ENCODE results near the gene CAMSAP2. TPM values are rescaled to one million over a fixed set of nuclear protein-coding genes. Genes with fewer than 3 reads are reported as not detected.

The CAMSAP2 gene
- total and polyA plus RNA-seq, 8 donors: 2.7 to 10.3 (median 4.4) TPM

- H3K27ac ChIP-seq: no peak overlapping the region
- ATAC-seq (no peak), FAIRE-seq (no peak), DNase-seq (no peak)
- intact Hi-C loops (cut with DNase I): no loop called here
- no peak for TF ChIP-seq CTCF (IDR thresholded peaks at IDR 0.05)
- WGBS, 2 donors: 83 to 90% methylated on average over 6 of the region's 6 CpGs
- H3K4me1 ChIP-seq: peaks cover 0 to 4% (median 0%) of the 10 kb centered on the region in 3 donors
- no peaks in the 10 kb centered on the region for H3K36me3 ChIP-seq
- no peaks in the 10 kb centered on the region for H3K9me3 ChIP-seq
- H3K4me3 ChIP-seq: no peak overlapping the region
- peaks cover 0 to 20% (median 2%) of the 10 kb centered on the region in 4 donors for H3K27me3 ChIP-seq
Measured at GRCh38 chr1:200874694-200875093, 136.0 kb downstream of the CAMSAP2 start.

GRCh38 chr1:200875416-200875815 is 136.7 kb downstream of the CAMSAP2 start:
- DNase-seq: no peak
- TF ChIP-seq CTCF (IDR thresholded peaks at IDR 0.05): no peak
- Histone ChIP-seq H3K27me3 (peaks cover 0 to 20% (median 2%) of the 10 kb centered on the region in 4 donors), H3K36me3 (no peaks in the 10 kb centered on the region), H3K4me3 (no peak overlapping the region), H3K9me3 (no peaks in the 10 kb centered on the region), H3K27ac (no peak overlapping the region), H3K4me1 (peaks cover 0 to 4% (median 0%) of the 10 kb centered on the region in 3 donors)
- intact Hi-C loops (cut with DNase I): no loop called here
- 74 to 88% methylated on average over 5 of the region's 5 CpGs for WGBS, 2 donors
- FAIRE-seq: no peak
- no peak for ATAC-seq

- no peak for DNase-seq
Measured at GRCh38 chr1:200877010-200877409, 138.3 kb downstream of the CAMSAP2 start.

GRCh38 chr1:200877839-200878551 is 139.3 kb downstream of the CAMSAP2 start:
- no peak for TF ChIP-seq CTCF (IDR thresholded peaks at IDR 0.05)
- DNase-seq (no peak), ATAC-seq (no peak), FAIRE-seq (no peak)
- Histone ChIP-seq H3K36me3 (no peaks in the 10 kb centered on the region), H3K27me3 (peaks cover 0 to 14% (median under 1%) of the 10 kb centered on the region in 4 donors), H3K4me3 (no peak overlapping the region), H3K9me3 (no peaks in the 10 kb centered on the region), H3K4me1 (peaks cover 0 to 4% (median 0%) of the 10 kb centered on the region in 3 donors), H3K27ac (no peak overlapping the region)
- intact Hi-C loops (cut with DNase I): no loop called here
- 72 to 76% methylated on average over 6 of the region's 6 CpGs for WGBS, 2 donors

More at GRCh38 chr1:200877010-200877409, 138.3 kb downstream of the CAMSAP2 start:
- intact Hi-C loops (cut with DNase I): no loop called here
- WGBS, 2 donors: 58 to 67% methylated on average over 3 of the region's 3 CpGs
- no peak overlapping the region for H3K27ac ChIP-seq
- H3K36me3 ChIP-seq: no peaks in the 10 kb centered on the region
- ATAC-seq (no peak), FAIRE-seq (no peak)
- H3K4me1 ChIP-seq: peaks cover 0 to 4% (median 0%) of the 10 kb centered on the region in 3 donors
- H3K27me3 ChIP-seq: peaks cover 0 to 20% (median 2%) of the 10 kb centered on the region in 4 donors
- no peaks in the 10 kb centered on the region for H3K9me3 ChIP-seq
- H3K4me3 ChIP-seq: no peak overlapping the region
- TF ChIP-seq CTCF (IDR thresholded peaks at IDR 0.05): no peak

GRCh38 chr1:200880212-200880611 is 141.5 kb downstream of the CAMSAP2 start:
- intact Hi-C loops (cut with DNase I): no loop called here
- DNase-seq: no peak

More at GRCh38 chr1:200880212-200880611, 141.5 kb downstream of the CAMSAP2 start:
- TF ChIP-seq CTCF (IDR thresholded peaks at IDR 0.05): no peak
- Histone ChIP-seq H3K27me3 (peaks cover 0 to 4% (median 0%) of the 10 kb centered on the region in 4 donors), H3K9me3 (no peaks in the 10 kb centered on the region), H3K36me3 (no peaks in the 10 kb centered on the region), H3K4me1 (no peaks in the 10 kb centered on the region), H3K4me3 (no peak overlapping the region), H3K27ac (no peak overlapping the region)
- WGBS, 2 donors: 47 to 67% methylated on average over 3 of the region's 3 CpGs
- FAIRE-seq: no peak
- no peak for ATAC-seq

Measured in pancreas (tissue), 10 donors.